Large intestine (tissue), 3 donors: ENCODE data around the gene LRRFIP1. TPM values are rescaled to one million over a fixed set of nuclear protein-coding genes. Genes with fewer than 3 reads are reported as not detected.

Experiments used
- DNase-seq, 2 donors: peaks; one replicate each; pipeline versions ENCODE4 v3.0.0 to v3.0.0-alpha.2; 2013
- H3K27ac ChIP-seq: one replicate; pipeline ENCODE4 v1.5.1; 2013; ENCODE audit warnings: low read length
- H3K27me3 ChIP-seq: 2 replicates; pipeline ENCODE4 v1.6.1; 2013; ENCODE audit warnings: low read length; ENCODE audit not compliant: control insufficient read depth, insufficient read depth
- H3K36me3 ChIP-seq: 2 replicates; pipeline ENCODE4 v1.6.1; 2013; ENCODE audit warnings: low read length; ENCODE audit not compliant: control insufficient read depth, insufficient read depth
- H3K4me1 ChIP-seq: one replicate; pipeline ENCODE4 v1.6.1; 2013; ENCODE audit warnings: low read length; ENCODE audit not compliant: control insufficient read depth, insufficient read depth
- H3K4me3 ChIP-seq: one replicate; pipeline ENCODE4 v1.5.1; 2013; ENCODE audit warnings: low read length
- H3K9me3 ChIP-seq: one replicate; pipeline ENCODE4 v1.6.1; 2013; ENCODE audit warnings: mild to moderate bottlenecking, low read depth, low read length, moderate library complexity; ENCODE audit not compliant: control insufficient read depth
- WGBS: methylation state at CpG from one replicate; pipeline ENCODE4 v1.1.5; 2013; ENCODE audit warnings: low lambda C conversion rate; ENCODE audit not compliant: insufficient coverage; 5-methylcytosine and 5-hydroxymethylcytosine counted together
- polyA plus RNA-seq: library from polyadenylated mRNA; unstranded; fragments of 120-200 nt; gene quantifications from one replicate; pipeline ENCODE4 v1.2.1, GENCODE V29; 2013

LRRFIP1 gene
- polyA plus RNA-seq, 1 donor = 65.4 TPM

DNA sequence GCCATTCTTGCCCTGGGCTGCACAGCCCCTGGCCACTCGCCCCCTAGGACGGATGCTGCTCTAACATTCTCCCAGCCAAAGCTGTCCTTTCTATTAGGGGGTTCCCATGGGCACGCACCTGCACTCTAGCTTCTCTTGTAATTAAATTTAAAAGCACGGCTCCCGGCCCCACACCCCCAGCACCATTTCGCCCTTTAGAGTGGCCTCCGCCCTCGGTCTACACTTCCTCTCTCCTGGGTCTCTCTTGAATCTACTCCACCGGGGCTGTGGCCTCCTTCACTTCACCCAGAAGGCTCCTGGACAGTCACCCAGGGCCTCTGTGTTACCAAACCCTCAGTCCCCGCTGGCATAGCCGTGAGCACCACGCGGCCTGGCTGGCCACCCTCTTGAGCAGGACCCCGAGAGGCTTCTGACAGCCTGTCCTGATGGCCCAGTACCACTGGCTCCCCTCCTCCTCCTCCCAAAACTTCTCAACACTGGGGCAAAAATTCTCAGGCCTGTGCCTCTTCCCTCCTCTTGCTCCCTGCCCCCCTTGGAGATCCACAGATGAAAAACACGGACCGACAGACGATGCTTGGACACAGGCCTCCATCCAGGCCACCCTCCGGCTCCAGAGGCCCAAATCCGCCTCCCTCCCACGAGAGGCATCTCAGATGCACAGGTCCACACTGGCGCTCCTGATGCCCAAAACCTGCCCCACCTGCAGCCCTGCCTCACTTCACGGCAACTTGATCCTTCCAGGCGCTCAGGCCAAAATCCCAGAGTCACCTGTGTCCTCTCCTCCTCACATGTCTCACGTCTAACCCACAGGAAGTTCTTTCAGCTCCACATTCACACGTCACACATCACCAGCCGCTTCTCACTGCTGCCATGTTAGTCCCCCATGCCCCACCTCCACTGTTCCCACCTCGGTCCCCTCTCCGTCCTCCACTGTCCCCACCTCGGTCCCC lies 29.9 kb upstream of the LRRFIP1 start:
- DNase-seq = no peak
- WGBS = no CpG with 5 or more reads among the region's 29 CpGs
- Histone ChIP-seq H3K36me3 (no peaks in the 10 kb centered on the region), H3K4me3 (no peak overlapping the region), H3K27ac (no peak overlapping the region), H3K4me1 (peaks cover 67% of the 10 kb centered on the region), H3K9me3 (no peaks in the 10 kb centered on the region), H3K27me3 (no peaks in the 10 kb centered on the region)

DNA sequence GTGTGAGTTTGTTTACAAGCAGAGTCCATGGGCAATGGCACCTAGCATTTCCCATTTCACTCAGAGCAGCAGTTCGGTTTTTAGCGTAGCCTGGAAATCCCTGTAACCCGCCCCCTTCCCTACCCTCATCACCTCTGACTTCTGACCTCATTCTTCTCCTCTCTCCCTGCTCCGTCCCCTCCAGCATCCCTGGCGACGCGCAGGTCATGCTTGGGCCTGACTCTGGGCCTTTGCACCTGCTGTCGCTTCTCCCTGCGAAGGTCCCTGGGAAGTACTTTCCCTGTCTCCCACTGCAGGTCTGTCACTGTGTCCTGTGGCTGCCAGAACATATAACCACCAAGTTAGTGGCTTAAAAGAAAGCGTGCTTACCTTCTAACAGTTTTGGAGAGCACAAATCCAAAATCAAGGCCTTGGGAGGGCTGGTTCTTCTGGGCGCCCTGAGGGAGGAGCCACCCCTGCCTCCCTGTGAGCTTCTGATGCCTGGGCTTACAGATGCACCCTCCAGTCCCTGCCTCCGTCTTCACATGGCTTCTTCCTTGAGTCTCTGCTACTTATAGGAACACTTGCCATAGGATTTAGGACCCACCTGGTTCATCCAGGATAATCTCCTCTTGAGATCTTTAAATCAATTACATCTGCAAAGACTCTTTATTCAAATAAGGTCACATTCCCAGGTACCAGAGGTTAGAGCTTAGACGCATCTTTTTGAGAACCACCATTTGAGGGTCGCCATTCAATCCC lies 28.7 kb upstream of the LRRFIP1 start:
- 90% methylated on average over 6 of the region's 14 CpGs for WGBS
- Histone ChIP-seq H3K4me3 (no peak overlapping the region), H3K27me3 (no peaks in the 10 kb centered on the region), H3K27ac (no peak overlapping the region), H3K4me1 (peaks cover 68% of the 10 kb centered on the region), H3K9me3 (peaks cover 3% of the 10 kb centered on the region), H3K36me3 (no peaks in the 10 kb centered on the region)
- DNase-seq = no peak

DNA sequence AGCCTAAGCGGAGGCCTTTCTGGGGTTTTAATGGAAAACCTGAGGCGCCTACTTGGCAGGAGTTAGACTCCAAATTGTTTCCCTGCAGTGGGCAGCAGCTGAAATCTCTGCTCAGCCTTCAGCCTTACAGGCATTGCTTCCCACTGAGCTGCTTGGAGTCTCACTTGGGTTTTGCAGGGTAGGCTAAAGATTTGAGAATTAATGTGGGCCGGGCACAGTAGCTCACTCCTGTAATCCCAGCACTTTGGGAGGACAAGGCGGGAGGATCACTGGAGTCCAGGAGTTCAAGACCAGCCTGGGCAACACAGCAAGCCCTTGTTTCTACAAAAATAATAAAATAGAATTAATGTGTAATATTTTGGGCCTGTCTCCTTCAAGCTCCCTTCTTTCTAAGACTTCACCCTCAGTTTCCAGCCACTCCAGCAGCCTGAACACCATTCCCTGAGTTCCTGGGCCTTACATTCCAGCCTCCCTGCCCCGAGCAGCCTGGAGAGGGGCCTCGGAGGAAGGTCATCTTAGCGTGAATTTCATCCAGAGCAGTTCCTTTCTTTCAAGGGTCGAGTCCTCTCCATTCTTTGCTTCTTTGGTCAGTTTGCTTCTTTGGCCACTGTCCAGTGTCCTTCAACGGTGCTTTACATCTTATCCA lies 27.8 kb upstream of the LRRFIP1 start:
- Histone ChIP-seq H3K4me1 (peaks cover 62% of the 10 kb centered on the region), H3K9me3 (peaks cover 3% of the 10 kb centered on the region), H3K27me3 (no peaks in the 10 kb centered on the region), H3K27ac (no peak overlapping the region), H3K36me3 (no peaks in the 10 kb centered on the region), H3K4me3 (no peak overlapping the region)
- no CpG with 5 or more reads among the region's 9 CpGs for WGBS
- DNase-seq = no peak

DNA sequence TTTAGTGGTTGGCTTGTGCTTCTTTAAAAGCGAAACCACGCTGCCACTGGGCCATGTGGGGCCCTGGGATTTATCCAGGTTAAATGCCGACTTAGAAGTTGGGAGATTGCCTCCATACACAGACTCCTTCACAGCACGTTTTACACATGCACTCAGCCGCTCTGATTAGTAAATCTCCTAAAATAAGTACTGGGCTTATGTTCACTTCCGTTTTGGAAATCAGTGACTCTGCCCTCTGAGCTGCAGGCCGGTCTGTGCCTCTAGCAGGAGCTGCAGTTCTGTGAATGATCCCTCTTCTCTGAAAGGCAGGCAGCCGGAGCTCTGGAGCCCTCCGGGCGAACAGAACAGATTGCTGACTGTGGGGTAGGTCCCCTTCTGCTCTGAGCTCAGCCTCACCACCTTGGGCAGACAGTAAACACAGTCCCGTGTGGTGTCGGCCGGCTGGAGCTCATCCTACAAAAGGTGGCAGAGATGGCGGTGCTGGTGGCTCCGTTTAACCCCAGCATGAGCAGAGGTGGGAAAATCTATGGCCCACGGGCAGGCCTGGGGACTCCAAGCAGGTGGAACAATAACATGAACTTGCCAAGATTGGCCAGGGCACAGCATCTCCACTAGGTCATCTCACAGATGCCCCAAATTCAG lies 27.1 kb upstream of the LRRFIP1 start:
- no peak overlapping the region for H3K4me3 ChIP-seq

DNA sequence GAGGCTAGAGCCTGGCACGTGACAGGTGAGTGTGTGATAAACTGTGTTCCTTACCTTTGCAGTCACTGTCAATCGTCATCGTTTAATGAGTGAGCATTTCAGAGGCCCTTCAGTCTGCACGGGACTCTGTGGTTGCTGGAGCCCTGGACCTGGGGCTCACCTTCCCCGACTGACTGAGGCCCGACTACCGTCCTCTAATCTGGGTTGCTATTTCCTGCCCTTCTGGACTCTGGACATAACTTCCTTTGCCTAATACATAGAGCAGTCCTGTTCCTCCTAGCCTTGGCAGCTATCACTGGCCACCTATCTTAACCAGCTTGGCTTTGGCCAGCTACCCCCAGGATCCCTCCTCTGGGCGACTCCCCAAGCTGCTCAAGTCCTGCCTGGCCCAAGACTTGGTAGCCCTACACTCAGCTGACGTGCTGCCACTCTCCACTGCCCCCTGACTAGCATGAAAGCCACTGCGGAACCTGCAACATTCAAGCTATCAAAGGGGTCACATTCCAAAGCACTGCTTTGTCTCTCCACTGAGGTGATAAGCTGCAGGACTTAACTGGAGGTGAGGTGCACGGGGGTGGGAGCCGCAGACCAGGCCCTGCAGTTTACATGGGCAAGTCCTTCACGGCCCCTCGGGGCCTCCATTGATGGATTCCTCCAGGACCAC lies 25.8 kb upstream of the LRRFIP1 start:
- WGBS = 40% methylated on average over 2 of the region's 14 CpGs
- peak; percentile 88 to 95 for DNase-seq
- Histone ChIP-seq H3K4me1 (peaks cover 47% of the 10 kb centered on the region), H3K27me3 (no peaks in the 10 kb centered on the region), H3K4me3 (peak overlapping the region; percentile 11), H3K36me3 (no peaks in the 10 kb centered on the region), H3K27ac (peak overlapping the region; percentile 93), H3K9me3 (peaks cover 3% of the 10 kb centered on the region)

More for the DNA sequence above, 27.1 kb upstream of the LRRFIP1 start:
- no peaks in the 10 kb centered on the region for H3K27me3 ChIP-seq
- H3K9me3 ChIP-seq = peaks cover 3% of the 10 kb centered on the region
- H3K27ac ChIP-seq = peak overlapping the region; percentile 93
- H3K36me3 ChIP-seq = no peaks in the 10 kb centered on the region
- peak in 1 of 2 donors; percentile 39 for DNase-seq
- WGBS = no CpG with 5 or more reads among the region's 16 CpGs
- peaks cover 56% of the 10 kb centered on the region for H3K4me1 ChIP-seq

DNA sequence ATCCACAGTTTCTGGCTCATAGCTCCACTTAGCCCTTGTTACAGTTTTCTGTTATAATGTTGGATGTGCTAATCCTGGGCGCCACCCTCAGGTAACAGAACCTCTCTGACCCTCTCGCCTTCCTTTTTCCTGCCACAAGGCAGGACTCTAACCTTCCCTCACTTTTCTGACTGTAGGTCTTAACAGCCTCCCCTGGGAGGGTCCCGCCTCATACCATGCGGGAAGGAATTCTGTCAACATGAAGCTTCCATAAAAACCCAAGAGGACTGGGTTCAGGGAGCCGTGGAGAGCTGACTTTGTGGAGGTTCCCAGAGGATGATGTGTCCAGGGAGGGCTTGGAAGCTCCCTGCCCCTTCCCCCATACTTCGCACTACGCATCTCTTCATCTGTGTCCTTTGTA lies 25.0 kb upstream of the LRRFIP1 start:
- peaks cover 3% of the 10 kb centered on the region for H3K9me3 ChIP-seq
- 100% methylated on average over 1 of the region's 7 CpGs for WGBS
- H3K27me3 ChIP-seq = no peaks in the 10 kb centered on the region
- H3K4me1 ChIP-seq = peaks cover 41% of the 10 kb centered on the region
- no peak for DNase-seq
- H3K4me3 ChIP-seq = no peak overlapping the region
- H3K27ac ChIP-seq = peak overlapping the region; percentile 93
- no peaks in the 10 kb centered on the region for H3K36me3 ChIP-seq

DNA sequence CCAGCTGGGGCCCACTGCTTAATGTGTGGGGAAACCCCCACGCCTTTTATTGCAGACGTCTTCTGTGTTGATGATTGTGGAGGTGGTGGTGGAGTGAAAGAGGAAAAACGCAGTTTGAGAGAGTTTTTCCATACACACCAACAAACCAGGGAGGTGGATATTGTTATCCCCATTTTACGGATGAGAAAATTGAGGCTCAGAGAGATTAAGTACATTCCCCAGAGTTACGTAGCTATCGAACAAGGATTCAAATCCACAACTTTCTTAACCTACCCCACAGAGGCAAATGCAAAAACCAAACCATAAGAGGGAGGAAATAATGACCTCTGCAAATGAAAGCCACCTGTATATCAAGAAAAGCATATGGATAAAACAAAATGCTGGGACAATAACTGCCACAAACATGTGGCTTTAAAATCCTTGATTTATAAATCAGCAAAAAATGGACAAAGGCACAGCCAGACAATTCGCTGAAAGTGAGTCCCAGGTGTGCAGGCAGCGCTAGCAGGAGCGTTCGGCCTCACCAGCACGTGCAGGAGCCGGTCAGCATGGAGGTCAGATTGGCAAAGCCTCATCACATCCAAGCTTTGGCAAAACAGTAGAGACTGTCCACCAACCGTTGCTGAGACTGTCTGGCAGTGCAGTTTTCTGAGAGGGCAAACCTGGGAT lies 24.2 kb upstream of the LRRFIP1 start:
- 100% methylated on average over 1 of the region's 13 CpGs for WGBS
- H3K4me1 ChIP-seq = peaks cover 41% of the 10 kb centered on the region
- DNase-seq = no peak
- no peaks in the 10 kb centered on the region for H3K27me3 ChIP-seq
- peaks cover 3% of the 10 kb centered on the region for H3K9me3 ChIP-seq
- no peak overlapping the region for H3K4me3 ChIP-seq
- H3K36me3 ChIP-seq = no peaks in the 10 kb centered on the region
- H3K27ac ChIP-seq = peak overlapping the region; percentile 93

DNA sequence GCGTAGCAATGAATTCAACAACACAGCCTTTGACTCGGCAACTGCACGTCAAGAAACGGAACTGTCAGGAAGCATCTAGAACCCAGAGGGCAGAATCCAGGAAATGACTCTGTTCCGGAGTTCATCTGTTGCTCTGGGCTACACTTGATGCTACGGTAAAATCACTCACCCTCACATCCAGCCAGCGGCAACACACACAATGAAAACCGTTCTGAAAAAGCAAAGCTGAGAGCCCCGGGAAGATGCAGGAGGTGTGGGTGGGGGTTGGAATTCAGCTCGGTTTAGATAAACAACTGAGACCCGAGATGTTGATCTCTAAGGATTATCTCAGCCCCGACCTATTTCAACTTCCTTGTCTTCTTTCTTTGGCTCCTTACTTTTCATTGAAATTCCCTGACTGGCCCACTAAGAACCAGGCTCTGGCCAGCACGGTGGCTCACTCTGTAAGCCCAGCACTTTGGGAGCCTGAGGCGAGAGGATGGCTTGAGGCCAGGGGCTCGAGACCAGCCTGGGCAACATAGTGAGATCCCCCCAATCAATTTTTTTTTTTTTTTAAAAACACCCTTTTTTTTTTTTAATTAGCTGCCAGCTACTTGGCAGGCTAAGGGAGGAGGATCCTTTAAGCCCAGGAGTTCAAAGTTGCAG lies 23.5 kb upstream of the LRRFIP1 start:
- peak overlapping the region; percentile 93 for H3K27ac ChIP-seq
- H3K36me3 ChIP-seq = no peaks in the 10 kb centered on the region
- no CpG with 5 or more reads among the region's 15 CpGs for WGBS
- peaks cover 3% of the 10 kb centered on the region for H3K9me3 ChIP-seq
- peaks cover 41% of the 10 kb centered on the region for H3K4me1 ChIP-seq
- DNase-seq = peak in 1 of 2 donors; percentile 65
- no peak overlapping the region for H3K4me3 ChIP-seq
- no peaks in the 10 kb centered on the region for H3K27me3 ChIP-seq

DNA sequence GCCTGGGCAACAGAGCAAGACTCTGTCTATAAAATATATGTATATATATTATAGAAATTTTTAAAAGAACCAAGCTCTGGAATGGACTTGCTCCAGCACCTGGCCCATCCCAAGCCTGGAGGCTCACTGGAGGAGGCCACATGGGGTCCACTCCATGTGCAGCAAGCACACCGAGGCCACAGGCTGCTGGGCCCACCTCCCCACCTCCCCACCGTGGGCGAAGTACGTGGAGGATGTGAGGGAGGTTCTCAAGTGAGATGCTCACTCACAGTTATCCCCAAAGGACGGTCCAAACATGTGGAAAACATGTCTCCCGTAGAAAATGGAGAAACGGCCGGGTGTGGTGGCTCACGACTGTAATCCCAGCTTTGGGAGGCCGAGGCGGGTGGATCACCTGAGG lies 23.0 kb upstream of the LRRFIP1 start:
- Histone ChIP-seq H3K4me1 (peaks cover 41% of the 10 kb centered on the region), H3K9me3 (peaks cover 3% of the 10 kb centered on the region), H3K27ac (peak overlapping the region; percentile 93), H3K36me3 (no peaks in the 10 kb centered on the region), H3K27me3 (no peaks in the 10 kb centered on the region), H3K4me3 (no peak overlapping the region)
- no peak for DNase-seq
- 94% methylated on average over 6 of the region's 11 CpGs for WGBS
